HG03521 (cell line): Measurements from ENCODE around the gene MTTP.

ENCODE experiments used
- ATAC-seq: cut with Tn5 transposase; IDR thresholded peaks from one replicate; pipeline ENCODE4 v1.9.1; 2021; ENCODE audit warnings: mild to moderate bottlenecking, moderate library complexity; ENCODE audit not compliant: unreplicated experiment

MTTP gene

GRCh38 chr4:99637174-99637573, 62.5 kb downstream of the MTTP start:
- ATAC-seq: no peak

DNA sequence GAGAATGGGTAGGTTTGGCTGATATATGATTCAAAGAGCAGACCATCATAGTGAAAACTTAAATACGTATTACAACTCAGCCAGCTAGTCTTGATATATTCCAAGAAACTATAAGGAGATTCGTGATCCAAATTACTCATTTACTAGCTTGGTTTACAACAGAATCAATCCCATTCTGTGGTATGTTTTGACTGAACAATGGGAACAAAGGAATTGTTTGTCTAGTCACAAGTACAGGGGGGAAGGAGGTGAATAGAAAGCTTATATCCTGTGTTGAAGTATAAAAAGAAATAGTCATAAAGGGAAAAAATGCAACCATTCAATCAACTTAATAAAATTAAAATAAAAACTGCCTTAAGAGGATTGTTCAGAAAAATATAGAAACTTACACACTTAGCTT, 66.1 kb downstream of the MTTP start:
- no peak for ATAC-seq

DNA sequence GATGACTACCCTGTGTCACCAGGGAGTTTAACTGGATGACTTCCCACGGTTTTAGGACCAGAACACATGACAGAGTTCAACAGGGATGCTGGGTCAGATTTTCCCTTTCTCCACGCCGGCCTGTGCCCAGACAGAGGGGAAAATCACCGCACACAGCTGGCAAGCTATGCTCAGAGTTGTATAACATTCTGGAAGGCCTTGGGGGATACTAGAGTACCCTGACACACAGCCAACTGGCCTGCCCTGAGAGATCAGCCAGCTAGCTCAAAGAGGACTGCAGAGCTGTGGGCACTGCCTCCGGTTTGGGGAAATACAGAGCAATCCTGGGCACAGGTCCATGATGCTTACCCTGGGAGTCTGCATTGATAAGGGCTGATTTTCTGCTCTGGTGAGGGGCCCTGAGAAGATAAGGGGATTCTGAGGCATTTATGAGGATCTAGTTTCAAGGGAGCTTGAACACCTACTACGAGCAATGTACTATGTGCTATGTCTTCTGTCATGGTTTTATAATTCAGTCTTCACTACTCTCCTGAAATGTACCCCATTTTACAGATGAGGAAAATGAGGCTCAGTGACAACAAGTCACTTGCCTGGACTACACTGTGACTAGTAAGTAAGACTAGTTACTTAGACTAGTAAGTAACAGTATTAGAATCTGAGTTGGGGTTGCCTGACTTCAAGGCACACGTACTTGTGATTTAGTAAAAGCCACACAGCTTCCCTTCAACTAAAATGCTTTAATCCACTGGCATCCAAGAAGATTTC, 68.3 kb downstream of the MTTP start:
- ATAC-seq: no peak

DNA sequence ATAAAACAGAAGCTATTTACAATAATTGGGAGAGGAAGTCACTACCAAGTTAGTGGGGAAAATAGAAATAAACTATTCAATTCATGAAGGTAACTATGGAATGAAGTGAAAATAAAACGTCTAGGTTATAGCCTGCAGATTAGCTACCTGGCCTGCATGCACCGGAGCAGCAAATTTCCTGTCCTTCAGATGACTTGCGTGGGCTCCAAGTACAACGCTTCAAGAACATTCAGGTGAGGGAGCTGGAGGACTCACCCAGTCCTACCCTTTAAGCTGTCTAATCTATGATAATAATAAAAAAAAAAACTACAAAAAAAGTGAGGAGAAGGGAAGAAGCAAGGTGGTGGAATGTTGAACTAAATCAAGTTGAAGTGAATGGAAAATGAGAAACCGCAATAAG, 69.8 kb downstream of the MTTP start:
- ATAC-seq: no peak

DNA sequence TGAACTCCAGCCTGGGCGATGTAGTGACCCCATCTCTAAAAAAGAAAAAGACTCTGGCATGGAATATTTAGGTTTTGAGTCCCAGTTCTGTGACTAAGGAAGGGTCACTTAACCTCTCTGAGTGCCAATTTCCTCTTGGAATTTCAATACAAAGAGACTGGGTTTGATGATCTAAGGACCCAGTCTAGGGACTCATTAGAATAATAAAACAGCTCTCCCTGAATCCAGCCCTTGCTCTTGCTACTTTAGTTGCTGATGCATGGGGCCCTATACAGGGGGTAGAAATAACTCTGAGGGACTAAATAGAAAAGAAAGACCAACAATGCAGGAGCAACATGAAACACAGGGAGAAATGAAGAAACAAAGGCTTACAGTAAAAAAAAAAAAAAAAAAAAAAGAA, 70.4 kb downstream of the MTTP start:
- ATAC-seq: no peak

GRCh38 chr4:99645638-99646037, 71.0 kb downstream of the MTTP start:
- no peak for ATAC-seq

GRCh38 chr4:99647071-99647470, 72.4 kb downstream of the MTTP start:
- no peak for ATAC-seq

GRCh38 chr4:99648321-99648720, 73.7 kb downstream of the MTTP start:
- ATAC-seq: no peak

GRCh38 chr4:99649208-99649607, 74.6 kb downstream of the MTTP start:
- ATAC-seq: no peak

DNA sequence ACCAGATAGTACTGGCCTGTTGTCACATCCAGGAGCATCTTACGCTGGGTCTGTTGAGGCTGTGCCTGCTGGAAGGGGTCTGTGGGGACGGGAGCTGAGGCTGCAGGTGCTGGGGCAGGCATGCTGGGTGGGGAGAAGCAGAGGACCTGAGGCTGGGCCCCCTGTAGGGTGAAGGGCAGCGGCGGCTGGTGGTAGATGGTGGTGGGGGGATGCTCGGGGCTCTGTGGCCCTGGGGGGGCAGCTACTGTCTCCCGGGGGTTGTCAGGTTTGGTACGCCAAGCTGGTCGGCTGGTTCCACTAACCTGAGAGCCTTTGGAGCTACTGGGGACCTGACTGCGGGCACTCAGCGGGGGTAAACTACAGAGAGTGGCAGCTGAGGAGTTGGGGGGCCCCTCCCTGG, 75.2 kb downstream of the MTTP start:
- no peak for ATAC-seq

DNA sequence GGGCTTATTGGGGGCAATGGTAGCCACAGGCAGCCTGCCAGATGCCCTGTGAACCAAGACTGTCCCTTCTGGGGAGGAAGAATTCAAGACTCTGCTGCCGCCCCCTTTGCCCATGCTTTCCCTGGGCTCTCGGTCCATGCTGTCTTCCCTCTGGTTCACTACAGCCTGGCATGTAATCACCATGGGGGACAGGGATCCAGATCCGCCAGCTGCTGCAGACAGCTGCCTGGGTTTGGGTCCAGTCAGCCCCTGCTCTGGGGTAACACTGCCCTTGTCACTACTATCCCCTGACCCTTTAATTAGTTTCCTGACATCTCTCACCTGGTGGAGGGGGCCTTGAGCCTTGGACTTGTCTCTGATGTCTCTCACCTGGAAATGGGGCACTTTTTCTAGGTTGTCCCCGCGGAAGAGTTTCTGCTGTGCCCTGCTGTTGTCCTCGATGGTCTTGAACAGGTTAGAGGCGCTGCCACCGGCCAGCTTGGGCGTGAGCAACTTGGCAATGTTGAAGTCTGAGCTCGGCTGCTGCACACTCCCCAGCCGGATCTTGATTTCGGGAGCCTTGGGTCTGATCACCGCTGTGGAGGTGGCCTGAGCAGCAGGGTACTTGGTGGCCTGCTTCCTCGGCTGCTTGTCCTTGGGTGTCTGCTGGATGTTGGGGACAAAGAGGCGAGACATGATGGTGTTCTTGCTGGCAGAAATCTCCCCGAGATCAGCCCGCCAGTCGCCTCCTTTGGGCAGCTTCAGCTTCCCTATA, 76.6 kb downstream of the MTTP start:
- no peak for ATAC-seq

DNA sequence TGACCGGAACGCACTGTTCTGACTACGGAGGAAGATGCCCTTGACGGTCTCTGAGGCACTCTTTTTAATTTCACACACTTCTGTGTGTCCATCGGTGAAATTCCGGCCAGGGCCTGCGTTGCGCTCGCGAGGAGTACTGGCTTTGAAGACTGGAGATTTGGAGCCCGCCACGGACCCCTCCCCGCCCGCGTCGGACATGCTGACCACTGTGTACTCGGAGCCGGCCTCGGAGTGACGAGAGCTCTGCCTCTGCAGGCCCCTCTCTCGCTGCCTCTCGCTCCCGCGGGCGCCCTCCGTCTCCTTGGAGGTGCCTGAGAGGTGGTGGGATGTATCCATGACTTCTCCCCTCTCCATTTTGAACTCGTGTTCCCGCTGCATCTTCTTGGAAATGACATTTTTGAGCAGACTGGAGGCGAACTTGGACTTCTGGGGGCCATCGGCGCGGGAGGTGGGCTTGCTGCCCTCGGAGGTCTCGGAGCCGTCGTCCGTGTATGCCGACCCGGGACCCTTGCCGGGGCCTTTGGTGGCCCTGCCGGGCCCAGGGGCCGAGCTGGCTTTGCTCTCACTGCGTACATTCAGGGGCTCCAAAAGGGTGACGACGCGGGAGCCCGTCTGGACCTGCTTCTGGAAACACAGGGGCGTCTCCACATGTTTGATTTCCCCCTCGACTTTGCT, 77.3 kb downstream of the MTTP start:
- no peak for ATAC-seq

- no peak for ATAC-seq
These were observed 78.2 kb downstream of the MTTP start for GRCh38 chr4:99652596-99653436.

- ATAC-seq: no peak
These were observed 79.3 kb downstream of the MTTP start for GRCh38 chr4:99653916-99654315.

DNA sequence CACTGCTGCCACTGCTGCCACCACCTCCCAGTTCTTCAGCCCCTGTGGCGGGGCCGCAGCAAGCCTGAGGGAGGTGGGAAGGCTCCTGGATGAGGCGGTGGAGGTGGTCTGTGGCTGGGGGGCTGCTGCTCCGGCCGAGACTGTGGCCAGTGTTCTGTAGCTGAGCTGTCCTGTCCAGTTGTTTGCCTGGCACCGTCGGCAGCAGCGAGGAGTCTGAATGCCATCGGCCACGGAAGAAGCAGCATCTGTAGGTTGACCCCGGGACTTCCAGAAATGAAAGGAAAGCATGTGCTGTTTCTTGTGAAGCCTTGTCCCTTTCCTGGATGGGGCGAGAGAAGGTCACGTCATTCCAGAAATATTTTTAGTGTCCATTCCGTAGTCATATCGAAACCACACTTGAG, 79.7 kb downstream of the MTTP start:
- ATAC-seq: no peak

DNA sequence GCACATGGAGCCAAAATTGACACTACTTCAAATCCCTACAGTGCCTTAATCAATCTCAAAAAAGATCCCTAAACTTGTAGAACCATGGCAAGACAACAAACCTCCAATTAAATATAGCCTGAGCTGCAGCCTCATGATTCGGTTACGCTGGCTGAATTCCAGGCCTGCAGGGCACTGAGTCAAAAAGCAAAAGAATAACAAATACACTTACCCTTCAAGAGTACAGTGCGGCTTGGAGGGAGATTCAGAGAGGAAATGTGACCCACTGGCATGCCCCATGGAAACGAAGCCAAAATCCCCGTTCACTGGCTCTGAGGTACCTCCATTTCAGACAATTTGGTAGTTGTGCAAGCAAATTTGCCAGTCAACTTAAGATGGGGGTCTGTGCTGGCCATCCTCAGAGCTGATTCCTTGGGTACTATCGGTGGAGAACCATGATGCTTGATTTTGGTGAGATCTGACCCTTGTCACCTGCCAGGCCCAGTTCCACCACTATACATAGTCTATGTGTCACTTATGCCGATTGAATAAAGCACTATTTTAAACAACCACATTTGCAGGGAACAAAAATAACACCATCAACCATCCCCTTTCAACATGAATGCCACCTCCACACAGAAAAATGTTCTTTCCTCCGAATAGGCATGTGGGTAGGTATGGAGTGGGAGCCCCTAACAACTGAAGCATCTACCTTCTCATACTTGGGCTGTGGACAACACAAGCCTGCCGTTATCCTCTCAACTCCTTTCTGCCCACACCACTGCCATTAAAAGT, 80.9 kb downstream of the MTTP start:
- ATAC-seq: no peak

DNA sequence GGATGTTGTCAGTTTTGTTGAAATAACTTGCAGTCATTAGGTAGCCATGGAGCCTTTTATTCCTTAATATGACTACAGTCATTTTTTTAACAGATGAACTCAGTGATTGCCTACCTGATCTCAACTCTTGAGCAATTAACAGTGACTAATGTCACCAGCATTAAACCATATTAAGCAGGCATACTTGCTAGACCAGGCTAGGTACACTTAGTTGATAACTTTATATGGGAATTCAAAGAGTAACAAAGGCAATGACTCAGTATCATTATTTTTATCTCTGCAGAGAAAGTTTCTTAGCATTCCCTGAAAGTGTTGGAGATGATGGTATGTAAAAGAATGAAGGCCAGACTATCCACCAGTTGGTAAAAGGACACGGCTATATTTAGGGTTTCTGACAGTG, 83.2 kb downstream of the MTTP start, which contains the start of gene C4orf54:
Gene C4orf54 (minus strand): TSS at position 31 of the 400 bp plus-strand sequence. CDS start 3,180 bp downstream, outside the sequence.
- no peak for ATAC-seq

- no peak for ATAC-seq
These were observed 84.0 kb downstream of the MTTP start for GRCh38 chr4:99658666-99659065.

- ATAC-seq: no peak
These were observed 87.3 kb downstream of the MTTP start for GRCh38 chr4:99661907-99662306.

DNA sequence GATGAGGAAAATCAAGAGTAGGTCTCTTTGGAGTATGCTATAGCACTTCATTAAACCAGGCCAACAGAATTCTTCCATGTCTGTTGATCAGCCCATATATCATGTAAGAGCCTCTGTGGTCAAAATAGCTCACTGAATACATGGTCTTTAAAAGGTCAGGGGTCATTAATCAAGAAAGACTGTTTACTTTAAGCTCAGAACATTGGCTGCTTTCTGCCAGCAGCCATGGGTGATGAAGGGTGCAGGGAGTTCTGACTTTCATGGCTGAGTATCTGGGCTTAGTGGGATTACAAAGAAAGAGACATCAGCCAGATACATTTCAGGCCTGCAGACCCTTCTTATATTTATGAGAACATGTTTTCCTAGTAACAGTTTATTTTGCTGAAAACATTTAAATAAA, 90.1 kb downstream of the MTTP start:
- ATAC-seq: no peak
